Esophagus squamous epithelium (tissue), 4 donors: ENCODE results near the gene PRAMEF5.
"Not testable (repeated sequence)": the region's sequence is repeated elsewhere in the genome, so short reads cannot be mapped to it uniquely, and the experiment has no call there.

Experiments used
- CTCF ChIP-seq, 6 experiments: fragments of 450-650 bp in 4 of 6; fragments of 200-600 bp in 2 of 6; sonication (generic) in 2 of 6; IDR thresholded peaks; one replicate each; pipeline ENCODE4 v1.5.1; 2016 to 2019; ENCODE audit warnings: antibody characterized with exemption in 6 of 6, mild to moderate bottlenecking in 4 of 6, moderate library complexity in 4 of 6
- POLR2A ChIP-seq, 4 donors: fragments of 450-650 bp; IDR thresholded peaks; one replicate each; pipeline ENCODE4 v1.6.1; 2017; ENCODE audit warnings: antibody characterized with exemption in 4 of 4, mild to moderate bottlenecking in 4 of 4, moderate library complexity in 3 of 4

GRCh38 chr1:13297216-13297931 is 43.4 kb downstream of the PRAMEF5 start:
- not testable (repeated sequence) for TF ChIP-seq CTCF, POLR2A (IDR thresholded peaks at IDR 0.05)
